Stimulated activated CD8-positive, alpha-beta memory T cell treated with anti-CD3 and anti-CD28 coated beads, Interleukin-4, amount 100 ng/mL, for 48 hours (primary cell): ENCODE results near the gene LDLR.
A peak's percentile ranks its signal among the peaks of the same experiment; 100 is the strongest.
"Not testable (repeated sequence)": the region's sequence is repeated elsewhere in the genome, so short reads cannot be mapped to it uniquely, and the experiment has no call there.

Experiments used
- DNase-seq: peaks from one replicate; pipeline ENCODE4 v3.0.0-alpha.2; 2020

The LDLR gene

GRCh38 chr19:11108746-11109145 lies 19.5 kb downstream of the LDLR start:
- no peak for DNase-seq

DNA sequence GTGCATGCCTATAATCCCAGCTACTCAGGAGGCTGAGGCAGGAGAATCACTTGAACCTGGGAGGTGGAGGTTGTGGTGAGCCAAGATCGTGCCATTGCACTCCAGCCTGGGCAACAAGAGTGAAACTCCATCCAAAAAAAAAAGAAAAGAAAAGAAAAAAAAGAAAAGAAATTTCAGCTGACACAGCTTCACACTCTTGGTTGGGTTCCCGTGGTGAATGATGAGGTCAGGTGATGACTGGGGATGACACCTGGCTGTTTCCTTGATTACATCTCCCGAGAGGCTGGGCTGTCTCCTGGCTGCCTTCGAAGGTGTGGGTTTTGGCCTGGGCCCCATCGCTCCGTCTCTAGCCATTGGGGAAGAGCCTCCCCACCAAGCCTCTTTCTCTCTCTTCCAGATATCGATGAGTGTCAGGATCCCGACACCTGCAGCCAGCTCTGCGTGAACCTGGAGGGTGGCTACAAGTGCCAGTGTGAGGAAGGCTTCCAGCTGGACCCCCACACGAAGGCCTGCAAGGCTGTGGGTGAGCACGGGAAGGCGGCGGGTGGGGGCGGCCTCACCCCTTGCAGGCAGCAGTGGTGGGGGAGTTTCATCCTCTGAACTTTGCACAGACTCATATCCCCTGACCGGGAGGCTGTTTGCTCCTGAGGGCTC lies 22.0 kb downstream of the LDLR start:
- DNase-seq = no peak

- DNase-seq = no peak
Observed at GRCh38 chr19:11111771-11112144, 22.5 kb downstream of the LDLR start.

GRCh38 chr19:11113140-11113708 lies 24.0 kb downstream of the LDLR start:
- no peak for DNase-seq

GRCh38 chr19:11115042-11115441 lies 25.8 kb downstream of the LDLR start:
- no peak for DNase-seq

DNA sequence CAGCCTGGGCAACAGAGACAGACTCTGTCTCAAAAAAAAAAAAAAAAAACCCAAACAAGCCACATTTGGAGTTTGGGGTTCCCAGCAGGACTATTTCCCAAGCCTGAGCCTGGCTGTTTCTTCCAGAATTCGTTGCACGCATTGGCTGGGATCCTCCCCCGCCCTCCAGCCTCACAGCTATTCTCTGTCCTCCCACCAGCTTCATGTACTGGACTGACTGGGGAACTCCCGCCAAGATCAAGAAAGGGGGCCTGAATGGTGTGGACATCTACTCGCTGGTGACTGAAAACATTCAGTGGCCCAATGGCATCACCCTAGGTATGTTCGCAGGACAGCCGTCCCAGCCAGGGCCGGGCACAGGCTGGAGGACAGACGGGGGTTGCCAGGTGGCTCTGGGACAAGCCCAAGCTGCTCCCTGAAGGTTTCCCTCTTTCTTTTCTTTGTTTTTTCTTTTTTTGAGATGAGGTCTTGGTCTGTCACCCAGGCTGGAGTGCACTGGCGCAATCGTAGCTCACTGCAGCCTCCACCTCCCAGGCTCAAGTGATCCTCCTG lies 26.7 kb downstream of the LDLR start:
- DNase-seq = no peak

- no peak for DNase-seq
Observed at GRCh38 chr19:11116507-11116906, 27.2 kb downstream of the LDLR start.

GRCh38 chr19:11121963-11122362 lies 32.7 kb downstream of the LDLR start:
- not testable (repeated sequence) for DNase-seq

GRCh38 chr19:11123114-11123513 lies 33.9 kb downstream of the LDLR start:
- no peak for DNase-seq

GRCh38 chr19:11124157-11124556 lies 34.9 kb downstream of the LDLR start:
- DNase-seq = not testable (repeated sequence)

- DNase-seq = peak; percentile 88
Observed at GRCh38 chr19:11125994-11126685, 36.9 kb downstream of the LDLR start.

- no peak for DNase-seq
Observed at GRCh38 chr19:11127905-11128304, 38.6 kb downstream of the LDLR start.

DNA sequence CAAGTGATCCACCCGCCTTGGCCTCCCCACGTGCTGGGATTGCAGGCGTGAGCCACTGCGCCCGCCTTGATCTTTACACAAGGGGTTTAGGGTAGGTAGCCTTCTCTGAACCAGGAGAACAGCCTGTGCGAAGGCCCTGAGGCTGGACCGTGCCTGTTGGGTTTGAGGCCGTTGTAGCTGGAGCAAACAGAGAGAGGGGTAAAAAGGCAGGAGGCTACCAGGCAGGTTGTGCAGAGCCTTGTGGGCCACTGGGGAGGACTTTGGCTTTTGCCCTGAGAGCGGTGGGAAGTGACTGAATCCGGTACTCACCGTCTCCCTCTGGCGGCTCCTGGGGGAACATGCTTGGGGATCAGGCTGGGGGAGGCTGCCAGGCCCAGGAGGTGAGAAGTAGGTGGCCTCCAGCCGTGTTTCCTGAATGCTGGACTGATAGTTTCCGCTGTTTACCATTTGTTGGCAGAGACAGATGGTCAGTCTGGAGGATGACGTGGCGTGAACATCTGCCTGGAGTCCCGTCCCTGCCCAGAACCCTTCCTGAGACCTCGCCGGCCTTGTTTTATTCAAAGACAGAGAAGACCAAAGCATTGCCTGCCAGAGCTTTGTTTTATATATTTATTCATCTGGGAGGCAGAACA lies 41.7 kb downstream of the LDLR start:
- peak; percentile 81 for DNase-seq

- DNase-seq = no peak
Observed at GRCh38 chr19:11131471-11131870, 42.2 kb downstream of the LDLR start.

GRCh38 chr19:11136400-11137101 lies 47.3 kb downstream of the LDLR start:
- DNase-seq = no peak

- peak; percentile 67 for DNase-seq
Observed at GRCh38 chr19:11137542-11138384, 48.5 kb downstream of the LDLR start.

GRCh38 chr19:11138601-11139300 lies 49.5 kb downstream of the LDLR start:
- DNase-seq = no peak

GRCh38 chr19:11140023-11140538 lies 50.8 kb downstream of the LDLR start:
- not testable (repeated sequence) for DNase-seq

- no peak for DNase-seq
Observed at GRCh38 chr19:11140896-11141295, 51.6 kb downstream of the LDLR start.

- no peak for DNase-seq
Observed at GRCh38 chr19:11141937-11142527, 52.8 kb downstream of the LDLR start.
